GM18526 (cell line): ENCODE data around the gene RASD2.

Experiments
- POLR2A ChIP-seq: IDR thresholded peaks from 3 replicates; pipeline ENCODE4 v1.6.1; 2011; ENCODE audit not compliant: insufficient read length; ENCODE audit errors: extremely low read depth

The RASD2 gene

GRCh38 chr22:35596821-35597220 is 56.2 kb downstream of the RASD2 start:
- TF ChIP-seq POLR2A = no peak

GRCh38 chr22:35597692-35598395 is 57.2 kb downstream of the RASD2 start:
- no peak for TF ChIP-seq POLR2A

GRCh38 chr22:35598396-35598710 is 57.7 kb downstream of the RASD2 start:
- no peak for TF ChIP-seq POLR2A

- TF ChIP-seq POLR2A = no peak
Measured at GRCh38 chr22:35599364-35599763, 58.7 kb downstream of the RASD2 start.

GRCh38 chr22:35600476-35600875 is 59.8 kb downstream of the RASD2 start:
- TF ChIP-seq POLR2A = no peak

GRCh38 chr22:35601013-35601580 is 60.5 kb downstream of the RASD2 start:
- no peak for TF ChIP-seq POLR2A

- TF ChIP-seq POLR2A = no peak
Measured at GRCh38 chr22:35601743-35602615, 61.3 kb downstream of the RASD2 start.
